GM18870 (cell line): ENCODE data around the gene GPR152.
"Not testable (repeated sequence)": the region's sequence is repeated elsewhere in the genome, so short reads cannot be mapped to it uniquely, and the experiment has no call there.

Experiments used
- ATAC-seq: cut with Tn5 transposase; IDR thresholded peaks from one replicate; pipeline ENCODE4 v1.9.1; 2021; ENCODE audit warnings: moderate library complexity; ENCODE audit not compliant: unreplicated experiment

GPR152 gene

GRCh38 chr11:67466962-67467771 is 14.6 kb upstream of the GPR152 start:
- no peak for ATAC-seq

DNA sequence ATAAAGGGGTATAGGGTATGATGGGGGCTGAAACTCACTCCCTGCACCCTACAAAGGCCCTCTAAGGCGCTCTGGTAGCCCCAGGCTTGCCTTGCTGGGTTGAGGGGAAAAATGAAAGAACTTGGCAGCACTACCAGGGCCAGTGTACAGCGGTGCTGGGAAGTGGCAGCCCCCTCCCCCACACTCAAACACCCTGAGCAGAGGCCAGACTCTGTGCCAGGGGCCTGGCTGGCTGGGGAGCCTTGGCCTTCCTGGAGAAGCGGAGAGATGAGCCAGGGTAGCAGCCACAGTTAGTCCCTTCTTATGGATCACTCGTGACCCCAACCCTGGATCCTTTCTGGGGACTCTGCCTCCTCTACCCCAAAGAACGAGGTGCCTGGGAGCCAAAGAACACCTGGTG is 13.8 kb upstream of the GPR152 start:
- ATAC-seq = no peak

DNA sequence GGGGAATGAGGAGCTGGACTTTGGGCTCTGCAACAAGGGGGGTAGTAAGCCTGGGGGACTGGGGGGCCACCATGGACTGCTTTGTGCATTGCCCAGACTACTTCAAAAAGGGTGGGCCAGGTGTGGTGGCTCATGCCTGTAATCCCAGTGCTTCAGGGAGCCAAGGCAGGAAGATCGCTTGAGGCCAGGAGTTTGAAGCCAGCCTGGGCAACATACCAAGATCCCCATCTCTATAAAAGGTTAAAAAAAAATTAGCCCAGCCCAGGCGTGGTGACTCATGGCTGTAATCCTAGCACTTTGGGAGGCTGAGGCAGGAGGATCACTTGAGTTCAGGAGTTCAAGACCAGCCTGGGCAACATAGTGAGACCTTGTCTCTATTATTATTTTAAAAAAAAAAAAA is 13.0 kb upstream of the GPR152 start:
- ATAC-seq = not testable (repeated sequence)

DNA sequence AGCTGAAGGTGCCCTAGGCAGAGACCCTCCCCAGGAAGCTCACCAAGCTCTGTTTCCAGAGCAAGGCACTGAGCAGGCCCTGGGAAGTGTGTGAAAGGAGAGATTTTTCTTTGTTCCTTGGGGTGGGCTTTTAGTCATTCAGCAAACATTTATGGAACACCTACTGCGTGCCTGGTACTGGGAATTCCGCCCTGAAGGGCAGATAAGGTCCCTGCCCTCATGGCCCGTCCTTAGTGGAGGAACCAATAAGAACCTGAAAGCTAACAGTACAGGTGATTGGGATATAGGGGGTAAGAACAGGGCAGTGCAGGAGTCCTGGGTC is 12.6 kb upstream of the GPR152 start:
- no peak for ATAC-seq

GRCh38 chr11:67464411-67465188 is 12.1 kb upstream of the GPR152 start:
- ATAC-seq = no peak

DNA sequence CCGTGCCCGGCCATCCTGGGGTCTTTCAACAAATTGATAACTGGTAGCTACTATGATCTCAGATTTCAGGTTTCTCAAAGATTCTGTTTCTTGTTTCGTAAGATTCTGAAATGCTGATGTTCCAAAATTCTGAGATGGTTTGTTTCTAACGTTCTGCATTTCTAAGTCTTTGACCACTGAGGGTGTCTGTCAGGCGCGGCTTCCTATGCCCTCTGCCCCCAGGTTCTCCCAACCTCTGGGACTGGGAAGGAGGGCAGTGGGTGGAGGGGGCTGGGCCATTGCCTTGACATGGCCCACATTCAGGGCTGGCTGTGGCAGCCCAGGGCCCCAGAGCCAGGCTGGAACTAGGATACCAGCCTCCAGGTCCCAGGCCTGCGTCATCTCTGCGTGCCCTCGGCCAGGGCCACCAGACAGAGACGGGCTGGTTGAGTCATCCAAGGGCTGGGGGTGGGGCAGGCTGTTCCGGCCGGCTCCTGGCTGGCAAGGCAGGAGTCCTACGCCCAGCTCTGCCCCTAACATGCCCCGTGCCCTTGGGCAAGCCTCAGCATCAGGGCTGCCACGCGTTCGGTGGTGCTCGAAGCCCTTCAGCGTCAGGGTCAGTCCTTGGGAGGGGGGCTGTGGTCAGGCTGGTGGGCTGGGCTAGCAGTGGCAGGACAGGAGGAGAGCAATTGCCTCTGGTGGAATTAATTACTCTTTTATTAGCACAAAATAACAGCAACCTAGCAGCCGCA is 11.3 kb upstream of the GPR152 start:
- ATAC-seq = no peak

DNA sequence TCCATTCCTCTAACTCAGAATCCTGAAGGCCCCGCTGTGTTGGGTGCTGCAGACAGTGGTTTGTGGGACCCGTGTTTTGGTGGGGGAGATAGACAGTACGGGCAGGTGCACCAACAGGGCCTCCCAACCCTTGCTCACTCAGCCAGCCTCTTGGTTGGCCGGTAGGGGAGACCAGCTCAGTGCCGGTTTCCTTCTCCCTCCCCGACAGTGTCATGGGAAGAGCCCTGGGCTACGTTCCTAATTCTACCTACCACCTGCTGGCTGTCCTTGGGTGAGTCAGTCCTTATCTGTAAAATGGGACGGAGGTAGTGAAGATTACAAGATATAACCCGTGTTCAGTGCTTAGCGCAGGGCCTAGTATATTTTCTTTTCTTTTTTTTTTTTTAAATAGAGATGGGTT is 10.7 kb upstream of the GPR152 start:
- no peak for ATAC-seq

GRCh38 chr11:67458266-67458665 is 5.7 kb upstream of the GPR152 start:
- ATAC-seq = no peak

DNA sequence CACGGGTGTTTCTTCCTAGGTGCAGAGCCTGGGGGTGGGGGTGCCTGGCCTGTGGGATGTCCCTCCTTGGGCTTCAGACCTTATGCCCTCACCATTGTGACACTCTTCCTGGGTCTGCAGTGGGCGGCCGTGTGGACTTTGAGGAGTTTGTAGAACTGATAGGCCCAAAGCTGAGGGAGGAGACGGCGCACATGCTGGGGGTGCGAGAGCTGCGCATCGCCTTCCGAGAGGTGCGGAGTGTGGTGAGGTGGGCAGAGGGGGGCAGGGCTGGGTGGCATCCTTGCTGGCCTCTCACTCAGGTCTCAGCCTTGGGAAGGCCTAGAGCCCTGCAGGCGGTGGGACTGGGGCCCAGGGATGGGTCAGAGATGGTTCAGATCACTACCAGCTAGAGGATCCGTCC is 4.9 kb upstream of the GPR152 start:
- ATAC-seq = no peak

DNA sequence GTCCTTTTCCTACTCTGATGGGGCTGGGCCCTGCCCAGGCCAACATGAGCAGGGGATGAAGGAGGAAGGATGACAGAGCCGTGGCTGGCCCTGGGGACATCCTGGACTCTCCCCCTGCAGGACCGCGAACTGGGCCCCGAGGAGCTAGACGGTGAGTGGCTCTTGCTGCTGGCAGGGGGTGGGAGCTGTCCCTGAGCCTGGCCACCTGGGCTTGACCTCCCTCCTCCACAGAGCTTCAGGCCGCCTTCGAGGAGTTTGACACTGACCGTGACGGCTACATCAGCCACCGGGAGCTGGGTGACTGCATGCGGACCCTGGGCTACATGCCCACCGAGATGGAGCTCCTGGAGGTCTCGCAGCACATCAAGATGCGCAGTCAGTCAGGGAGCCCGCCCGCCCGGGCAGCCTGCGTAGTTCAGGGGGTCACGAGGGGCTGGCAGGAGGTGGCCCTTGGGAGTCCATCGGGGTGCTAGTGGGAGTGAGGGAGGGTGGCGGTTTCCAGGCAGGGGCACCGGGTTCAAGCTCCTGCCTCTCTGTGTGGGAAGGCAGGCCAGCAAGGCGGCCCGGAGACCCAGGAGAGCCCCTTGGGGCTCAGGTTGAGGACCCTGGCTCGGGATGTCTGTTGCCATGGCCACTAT is 3.7 kb upstream of the GPR152 start:
- no peak for ATAC-seq

- no peak for ATAC-seq
Observed at GRCh38 chr11:67455054-67455453, 2.5 kb upstream of the GPR152 start, which contains the start of gene CABP4. CABP4 (plus strand) TSS chr11:67455354; CDS start chr11:67455424, 70 bp downstream.

DNA sequence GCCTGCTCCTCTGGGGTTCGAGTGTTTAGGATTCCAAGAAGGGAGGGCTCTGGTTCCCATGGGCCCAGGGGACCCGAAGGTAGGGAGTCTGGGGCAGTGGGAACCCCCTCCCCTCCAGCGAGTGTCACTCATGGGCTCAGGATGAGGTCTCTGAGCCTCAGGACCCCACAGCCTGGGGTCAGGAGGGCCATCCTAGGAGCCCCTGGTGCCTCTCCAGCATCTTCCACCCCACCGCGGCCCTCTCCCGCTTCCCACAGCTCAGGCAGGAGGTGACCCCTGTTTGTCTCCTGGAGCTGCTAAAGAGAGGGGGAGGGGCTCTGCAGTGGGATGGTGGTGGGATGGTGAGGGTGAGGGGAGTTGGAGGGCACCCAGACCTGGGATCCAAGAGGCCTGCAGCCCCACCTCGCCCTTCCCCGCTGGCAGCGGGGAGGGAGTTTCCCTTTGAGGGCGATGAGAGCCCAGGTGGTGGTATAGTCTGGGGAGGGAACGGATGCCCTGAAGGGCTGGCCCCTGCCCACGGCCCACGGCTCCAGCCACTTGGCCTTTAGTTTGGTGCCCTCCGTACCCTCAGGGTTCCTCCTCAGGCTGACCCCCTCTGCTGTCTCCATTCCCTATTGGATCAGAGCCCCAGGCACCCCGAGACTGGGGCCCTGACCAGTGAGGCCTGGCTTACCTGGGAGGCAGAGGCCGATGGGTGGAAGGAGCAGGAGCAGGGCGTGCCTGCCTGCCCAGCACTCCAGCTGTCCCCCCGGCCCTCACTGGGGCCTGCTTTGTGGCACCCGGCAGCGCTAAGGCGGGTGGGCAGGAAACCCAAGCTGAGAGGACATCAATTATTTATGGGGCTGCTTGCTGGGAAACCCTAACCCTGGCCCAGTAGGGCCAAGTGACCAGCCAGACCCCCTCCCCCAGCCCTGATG is 1.5 kb upstream of the GPR152 start:
- ATAC-seq = no peak

- no peak for ATAC-seq
Observed at GRCh38 chr11:67451658-67451976, 912 bp downstream of the GPR152 start.

- ATAC-seq = no peak
Observed at GRCh38 chr11:67450796-67451657, 1.5 kb downstream of the GPR152 start.

- ATAC-seq = no peak
Observed at GRCh38 chr11:67449116-67449844, 3.2 kb downstream of the GPR152 start.

GRCh38 chr11:67448220-67448609 is 4.3 kb downstream of the GPR152 start:
- ATAC-seq = no peak

DNA sequence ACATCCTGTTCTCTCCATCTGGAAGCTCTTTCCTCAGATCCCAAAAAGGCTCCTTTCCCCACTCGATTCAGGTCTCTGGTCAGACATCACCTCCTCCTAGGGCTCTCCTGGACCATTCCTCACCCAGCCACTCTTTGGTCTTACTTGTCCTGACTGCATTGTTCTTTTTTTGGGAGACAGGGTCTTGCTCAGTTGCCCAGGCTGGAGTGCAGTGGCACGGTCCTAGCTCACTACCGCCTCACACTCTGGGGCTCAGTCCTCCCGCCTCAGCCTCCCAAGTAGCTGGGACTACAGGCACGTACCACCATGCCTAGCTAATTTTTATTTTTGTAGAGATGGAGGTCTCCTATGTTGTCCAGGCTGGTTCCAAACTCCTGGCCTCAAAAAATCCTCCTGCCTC is 7.0 kb downstream of the GPR152 start:
- ATAC-seq = no peak

DNA sequence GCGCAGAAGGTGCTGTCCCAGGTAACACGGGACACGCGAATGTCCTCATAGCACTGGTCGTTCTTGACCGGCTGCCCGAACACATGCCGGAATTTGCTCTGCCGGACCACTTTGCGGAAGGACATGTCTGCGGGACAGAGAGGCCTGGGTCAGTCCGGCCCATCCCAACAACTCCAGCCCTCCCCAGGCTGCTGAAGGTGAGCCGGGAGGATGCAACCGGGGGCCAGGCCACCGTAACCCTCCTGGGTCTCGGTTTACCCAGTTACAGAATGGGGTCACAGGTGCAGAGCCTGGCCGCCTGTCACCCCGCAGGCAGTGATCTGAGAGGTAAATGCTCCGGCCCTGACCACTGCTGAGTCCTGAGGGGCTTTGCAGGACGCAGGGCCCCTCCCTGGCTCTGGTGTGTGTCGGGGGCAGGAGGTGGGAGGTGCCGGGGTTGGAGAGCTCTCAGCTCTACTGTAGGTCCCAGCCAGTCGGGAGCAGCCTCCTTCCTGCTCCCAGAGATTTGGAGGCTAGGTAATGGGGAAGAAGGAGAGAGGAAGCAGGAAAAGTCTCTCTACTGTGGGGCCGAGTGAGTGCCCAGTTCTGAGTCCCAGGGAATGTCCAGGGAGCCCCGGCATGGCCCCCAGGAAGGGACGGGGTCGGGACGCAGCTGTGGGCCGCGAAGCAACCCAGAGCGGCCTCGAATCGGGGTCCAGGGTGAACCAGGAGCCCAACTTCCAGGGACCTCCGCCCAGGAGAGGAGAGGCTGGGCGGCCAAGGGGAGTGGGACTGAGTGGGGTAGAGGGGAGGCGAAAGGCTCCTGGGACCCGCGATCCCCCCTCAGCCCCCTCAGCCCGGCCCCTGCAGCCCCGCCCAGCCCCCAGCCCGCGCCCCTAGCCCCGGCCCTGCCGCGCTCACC is 9.8 kb downstream of the GPR152 start:
- no peak for ATAC-seq
